HepG2 (cell line): ENCODE results near the gene LSM3.

Experiments used
- CBX5 ChIP-seq: sonication (generic); formaldehyde crosslinking; IDR thresholded peaks from 2 replicates; pipeline ENCODE4 v1.4.0; 2020; ENCODE audit warnings: missing genetic modification reagents, borderline replicate concordance
- MED8 ChIP-seq: sonication (generic); formaldehyde crosslinking; IDR thresholded peaks from 2 replicates; pipeline ENCODE4 v1.8.1; 2023; ENCODE audit warnings: mild to moderate bottlenecking, missing genetic modification reagents; ENCODE audit not compliant: insufficient replicate concordance
- POLR2AphosphoS5 ChIP-seq: IDR thresholded peaks from 2 replicates; pipeline ENCODE4 v1.6.1; 2012; ENCODE audit warnings: low read depth, low read length
- SP2 ChIP-seq: sonication (generic); formaldehyde crosslinking; IDR thresholded peaks from 2 replicates; pipeline ENCODE4 v1.5.1; 2020; ENCODE audit warnings: mild to moderate bottlenecking, missing genetic modification reagents
- TCF7L2 ChIP-seq: IDR thresholded peaks from 2 replicates; pipeline ENCODE4 v1.6.1; 2011; ENCODE audit warnings: mild to moderate bottlenecking, low read depth, low read length, moderate library complexity
- TP53 ChIP-seq: sonication (generic); formaldehyde crosslinking; conservative IDR thresholded peaks from 2 replicates; pipeline ENCODE4 v1.4.0; 2020; ENCODE audit warnings: missing genetic modification reagents
- ZNF296 ChIP-seq: sonication (generic); formaldehyde crosslinking; conservative IDR thresholded peaks from 2 replicates; pipeline ENCODE4 v1.5.0; 2020; ENCODE audit warnings: mild to moderate bottlenecking, missing genetic modification reagents

GRCh38 chr3:14224895-14225294, 46.3 kb downstream of the LSM3 start:
- no peak for TF ChIP-seq ZNF296 (CRISPR knock-in tag)
- TF ChIP-seq TP53 (CRISPR knock-in tag): no peak
- no peak for TF ChIP-seq MED8 (CRISPR knock-in tag)
- TF ChIP-seq CBX5: no peak
- TF ChIP-seq SP2 (CRISPR knock-in tag): no peak
- TF ChIP-seq POLR2AphosphoS5: no peak
- TF ChIP-seq TCF7L2: no peak
